PC-9 (cell line): ENCODE measurements around the gene C11orf98. TPM values are rescaled to one million over a fixed set of nuclear protein-coding genes. Genes with fewer than 3 reads are reported as not detected.
"Not testable (repeated sequence)": the region's sequence is repeated elsewhere in the genome, so short reads cannot be mapped to it uniquely, and the experiment has no call there.

ENCODE experiments used
- BruUV-seq: library from RNA; stranded (reverse); fragments of 400-500 nt; replicated peaks from 2 replicates; lab custom pipeline; 2021; lab: Mats Ljungman, UMichigan
- CTCF ChIA-PET: fragments of 300-600 bp; sonication (Branson Sonifier 250); formaldehyde crosslinking; loops from one replicate; lab custom pipeline; 2022; ENCODE audit warnings: antibody characterized with exemption; lab: Charles Lee
- POLR2A ChIA-PET: fragments of 300-600 bp; sonication (Branson Sonifier 250); formaldehyde crosslinking; loops from one replicate; lab custom pipeline; 2022; ENCODE audit warnings: antibody characterized with exemption; ENCODE audit not compliant: unreplicated experiment; lab: Charles Lee
- DNase-seq, 2 experiments: peaks; one replicate each; pipeline versions ENCODE4 v3.0.0 to v3.0.0-alpha.2; 2015 to 2022; ENCODE audit warnings: mixed read lengths in 1 of 2
- H2AFZ ChIP-seq: fragments of 200-600 bp; sonication (generic); 2 replicates; pipeline ENCODE4 v1.8.1; 2017; ENCODE audit warnings: antibody characterized with exemption
- H3F3A ChIP-seq: fragments of 200-600 bp; sonication (generic); 2 replicates; pipeline ENCODE4 v1.8.1; 2017; ENCODE audit warnings: antibody characterized with exemption, mild to moderate bottlenecking, low read depth; ENCODE audit not compliant: insufficient read depth
- H3K27ac ChIP-seq: fragments of 200-600 bp; sonication (generic); 2 replicates; pipeline ENCODE4 v1.6.1; 2016; ENCODE audit warnings: mixed run types
- H3K27me3 ChIP-seq: fragments of 200-600 bp; sonication (generic); 2 replicates; pipeline ENCODE4 v1.6.1; 2016; ENCODE audit warnings: low read depth, mixed run types; ENCODE audit not compliant: insufficient read depth
- H3K36me3 ChIP-seq: fragments of 200-600 bp; sonication (generic); 2 replicates; pipeline ENCODE4 v1.6.1; 2016; ENCODE audit warnings: low read depth, mixed run types
- H3K4me1 ChIP-seq: fragments of 200-600 bp; sonication (generic); replicated peaks from 2 replicates; pipeline ENCODE4 v1.6.1; 2016; ENCODE audit warnings: mixed run types; ENCODE audit not compliant: insufficient read depth
- H3K4me2 ChIP-seq: fragments of 200-600 bp; sonication (generic); 2 replicates; pipeline ENCODE4 v1.6.1; 2017; ENCODE audit warnings: mixed run types
- H3K4me3 ChIP-seq: fragments of 200-600 bp; sonication (generic); 2 replicates; pipeline ENCODE4 v1.6.1; 2016; ENCODE audit warnings: mixed run types
- H3K79me2 ChIP-seq: fragments of 200-600 bp; sonication (generic); 2 replicates; pipeline ENCODE4 v1.6.1; 2017; ENCODE audit warnings: low read depth, mixed run types
- H3K9me2 ChIP-seq: fragments of 200-600 bp; sonication (generic); 2 replicates; pipeline ENCODE4 v1.8.1; 2017; ENCODE audit warnings: mild to moderate bottlenecking; ENCODE audit not compliant: insufficient read depth
- H3K9me3 ChIP-seq: fragments of 200-600 bp; sonication (generic); 2 replicates; pipeline ENCODE4 v1.8.1; 2016; ENCODE audit warnings: low read depth; ENCODE audit not compliant: insufficient read depth
- H4K20me1 ChIP-seq: fragments of 200-600 bp; sonication (generic); 2 replicates; pipeline ENCODE4 v1.8.1; 2017; ENCODE audit not compliant: insufficient read depth
- EZH2 ChIP-seq: fragments of 200-600 bp; sonication (generic); IDR thresholded peaks from 2 replicates; pipeline ENCODE4 v1.8.0; 2017; ENCODE audit warnings: antibody characterized with exemption, low read depth
- intact Hi-C: fragments of 100-400 bp; cut with micrococcal nuclease; formaldehyde crosslinking; loops from one replicate; pipeline ENCODE4 v1.10.0; 2022; ENCODE audit not compliant: unreplicated experiment
- total RNA-seq: library from RNA; stranded (reverse); gene quantifications from 2 replicates; pipeline ENCODE4 v1.2.3, GENCODE V29; 2021
- TF ChIP-seq, protein P1 (sequence below): fragments of 200-600 bp; sonication (generic); conservative IDR thresholded peaks from 2 replicates; pipeline ENCODE4 v1.6.1; 2017; ENCODE audit warnings: mixed run types, antibody characterized with exemption, mild to moderate bottlenecking, moderate library complexity

The C11orf98 gene
- total RNA-seq, 1 experiment from 2014 or later: 94.9 TPM

- no peaks in the 10 kb centered on the region for H4K20me1 ChIP-seq
- peaks cover 50% of the 10 kb centered on the region for H3F3A ChIP-seq
- H3K4me1 ChIP-seq: peaks cover 20% of the 10 kb centered on the region
- H3K36me3 ChIP-seq: peaks cover 6% of the 10 kb centered on the region; the same call in 1 of the 2 replicates
- peak overlapping the region; percentile 75 for H3K4me2 ChIP-seq
- TSS peak; percentile 29 for BruUV-seq
- peak overlapping the region; percentile 86 for H3K27ac ChIP-seq
- CTCF ChIA-PET: interaction anchor here (0.6 to 1.0 kb wide), 2 partner anchors 29 to 166 kb away, joined by 3 to 5 read pairs; partner anchors contain the start of gene TUT1
- no peaks in the 10 kb centered on the region for H3K9me2 ChIP-seq
- peaks cover 18% of the 10 kb centered on the region for H3K79me2 ChIP-seq
- no peak for DNase-seq
- intact Hi-C loops: loop anchor here (5.0 kb wide), 1 partner anchor 46 kb away; the partner anchor contains the start of genes C11orf98 and CSKMT
- H3K9me3 ChIP-seq: no peaks in the 10 kb centered on the region
- H3K27me3 ChIP-seq: no peaks in the 10 kb centered on the region
- H3K4me3 ChIP-seq: peak overlapping the region; percentile 79
- no peak for TF ChIP-seq EZH2
- TF ChIP-seq, protein P1, sequence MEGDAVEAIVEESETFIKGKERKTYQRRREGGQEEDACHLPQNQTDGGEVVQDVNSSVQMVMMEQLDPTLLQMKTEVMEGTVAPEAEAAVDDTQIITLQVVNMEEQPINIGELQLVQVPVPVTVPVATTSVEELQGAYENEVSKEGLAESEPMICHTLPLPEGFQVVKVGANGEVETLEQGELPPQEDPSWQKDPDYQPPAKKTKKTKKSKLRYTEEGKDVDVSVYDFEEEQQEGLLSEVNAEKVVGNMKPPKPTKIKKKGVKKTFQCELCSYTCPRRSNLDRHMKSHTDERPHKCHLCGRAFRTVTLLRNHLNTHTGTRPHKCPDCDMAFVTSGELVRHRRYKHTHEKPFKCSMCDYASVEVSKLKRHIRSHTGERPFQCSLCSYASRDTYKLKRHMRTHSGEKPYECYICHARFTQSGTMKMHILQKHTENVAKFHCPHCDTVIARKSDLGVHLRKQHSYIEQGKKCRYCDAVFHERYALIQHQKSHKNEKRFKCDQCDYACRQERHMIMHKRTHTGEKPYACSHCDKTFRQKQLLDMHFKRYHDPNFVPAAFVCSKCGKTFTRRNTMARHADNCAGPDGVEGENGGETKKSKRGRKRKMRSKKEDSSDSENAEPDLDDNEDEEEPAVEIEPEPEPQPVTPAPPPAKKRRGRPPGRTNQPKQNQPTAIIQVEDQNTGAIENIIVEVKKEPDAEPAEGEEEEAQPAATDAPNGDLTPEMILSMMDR: no peak
- POLR2A ChIA-PET: interaction anchor here (0.6 to 1.6 kb wide), 5 partner anchors 29 to 609 kb away, joined by 3 to 15 read pairs (median 9); partner anchors contain the start of genes C11orf98, CSKMT, HNRNPUL2 and INTS5
- H2AFZ ChIP-seq: peak overlapping the region; percentile 88
Measured at GRCh38 chr11:62621027-62621566, 43.9 kb downstream of the C11orf98 start.

DNA sequence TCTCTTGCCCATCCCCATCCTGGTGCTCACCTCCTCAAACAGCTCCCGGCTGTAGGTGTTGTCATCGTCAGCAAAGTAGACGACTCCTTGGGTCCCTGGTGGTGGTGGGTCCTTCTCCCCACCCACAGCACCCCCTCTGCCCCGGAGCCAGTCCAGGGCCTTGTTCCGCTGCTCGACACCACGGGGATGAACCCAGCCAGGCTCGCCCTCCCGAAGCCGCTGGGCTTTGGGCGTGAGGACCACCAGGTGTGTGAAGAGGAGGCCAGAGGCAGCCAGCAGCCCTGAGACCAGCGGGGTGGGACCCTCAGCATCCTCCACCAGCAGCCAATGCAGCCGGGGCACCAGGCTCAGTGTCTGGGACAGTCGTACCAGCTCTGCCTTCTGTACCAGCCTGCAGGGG is 48.1 kb downstream of the C11orf98 start:
- H3K9me3 ChIP-seq, H3K27me3 ChIP-seq, H3K9me2 ChIP-seq, CTCF ChIA-PET, H3K4me3 ChIP-seq, H3K27ac ChIP-seq, BruUV-seq, DNase-seq, H3K4me2 ChIP-seq, intact Hi-C loops, H2AFZ ChIP-seq, H4K20me1 ChIP-seq, H3K36me3 ChIP-seq: not testable (repeated sequence)
- Histone ChIP-seq H3K79me2 (peaks cover 18% of the 10 kb centered on the region), H3F3A (peaks cover 43% of the 10 kb centered on the region), H3K4me1 (peaks cover 35% of the 10 kb centered on the region)
- POLR2A ChIA-PET: interaction anchor here (0.6 kb wide), 1 partner anchor 25 kb away, joined by 7 read pairs; no protein-coding TSS in a partner anchor

DNA sequence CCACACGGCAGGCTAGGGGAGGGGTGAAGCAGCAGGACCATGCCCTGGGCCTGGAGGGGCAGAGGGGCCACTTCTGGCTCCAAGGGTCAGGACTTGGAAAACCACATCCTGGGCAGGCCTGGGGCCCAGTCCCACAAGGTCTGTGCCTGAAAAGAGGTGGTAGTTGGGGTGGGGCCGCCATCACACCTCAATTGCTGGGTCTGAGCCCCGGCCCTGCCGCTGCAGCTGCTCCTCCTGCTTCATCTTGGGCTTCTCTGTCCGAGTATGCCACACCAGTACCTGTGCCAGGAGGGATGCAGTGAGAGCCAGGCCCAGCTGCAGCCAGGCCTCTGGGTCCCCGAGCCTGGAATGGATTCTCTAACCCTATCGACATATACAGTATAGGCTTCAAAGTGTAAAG is 49.5 kb downstream of the C11orf98 start:
- Histone ChIP-seq H3K9me3 (no peaks in the 10 kb centered on the region), H3K79me2 (peaks cover 20% of the 10 kb centered on the region), H3K27me3 (no peaks in the 10 kb centered on the region), H3K9me2 (no peaks in the 10 kb centered on the region), H3K4me1 (peaks cover 38% of the 10 kb centered on the region), H3K27ac (no peak overlapping the region), H3K36me3 (no peaks in the 10 kb centered on the region), H4K20me1 (no peaks in the 10 kb centered on the region), H3K4me2 (no peak overlapping the region), H3K4me3 (no peak overlapping the region), H2AFZ (no peak overlapping the region), H3F3A (peaks cover 42% of the 10 kb centered on the region)
- CTCF ChIA-PET: no interaction called here
- TF ChIP-seq EZH2: no peak
- TF ChIP-seq, protein P1: no peak
- POLR2A ChIA-PET: interaction anchor here (0.6 kb wide), 1 partner anchor 39 kb away, joined by 3 read pairs; no protein-coding TSS in a partner anchor
- DNase-seq: no peak
- intact Hi-C loops: no loop called here
- BruUV-seq: no TSS peak
